ENCODE measurements around the gene NCF2.

Gene NCF2

DNA sequence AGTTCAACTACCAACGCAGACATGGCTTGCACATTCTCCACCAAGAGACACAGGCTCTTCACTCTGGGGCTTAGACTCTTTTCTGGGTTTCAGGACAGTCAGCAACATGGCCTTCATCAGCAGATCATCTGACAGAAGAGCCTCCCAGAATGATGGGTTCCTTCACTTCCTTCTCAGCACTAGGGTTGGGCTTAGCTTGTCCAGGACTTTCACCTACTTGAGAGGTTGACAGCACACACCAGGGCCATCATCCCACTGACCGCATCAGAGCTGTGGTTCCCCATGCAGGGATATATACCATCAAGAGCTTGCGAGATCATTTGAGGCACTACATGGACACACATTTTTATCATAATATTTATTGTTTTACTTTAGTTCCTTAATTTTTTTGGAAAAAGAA lies 10.4 kb upstream of the NCF2 start:
- H3K4me3 ChIP-seq (ENCODE audit: low read depth, low read length) = no peak overlapping the region
- TF ChIP-seq, protein P1, sequence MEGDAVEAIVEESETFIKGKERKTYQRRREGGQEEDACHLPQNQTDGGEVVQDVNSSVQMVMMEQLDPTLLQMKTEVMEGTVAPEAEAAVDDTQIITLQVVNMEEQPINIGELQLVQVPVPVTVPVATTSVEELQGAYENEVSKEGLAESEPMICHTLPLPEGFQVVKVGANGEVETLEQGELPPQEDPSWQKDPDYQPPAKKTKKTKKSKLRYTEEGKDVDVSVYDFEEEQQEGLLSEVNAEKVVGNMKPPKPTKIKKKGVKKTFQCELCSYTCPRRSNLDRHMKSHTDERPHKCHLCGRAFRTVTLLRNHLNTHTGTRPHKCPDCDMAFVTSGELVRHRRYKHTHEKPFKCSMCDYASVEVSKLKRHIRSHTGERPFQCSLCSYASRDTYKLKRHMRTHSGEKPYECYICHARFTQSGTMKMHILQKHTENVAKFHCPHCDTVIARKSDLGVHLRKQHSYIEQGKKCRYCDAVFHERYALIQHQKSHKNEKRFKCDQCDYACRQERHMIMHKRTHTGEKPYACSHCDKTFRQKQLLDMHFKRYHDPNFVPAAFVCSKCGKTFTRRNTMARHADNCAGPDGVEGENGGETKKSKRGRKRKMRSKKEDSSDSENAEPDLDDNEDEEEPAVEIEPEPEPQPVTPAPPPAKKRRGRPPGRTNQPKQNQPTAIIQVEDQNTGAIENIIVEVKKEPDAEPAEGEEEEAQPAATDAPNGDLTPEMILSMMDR (IDR thresholded peaks at IDR 0.05; ENCODE audit: low read depth, low read length, missing control alignments) = no peak
- no peaks in the 10 kb centered on the region for H3K36me3 ChIP-seq (replicated peaks)
- in situ Hi-C loops (cut with HindIII; ENCODE audit: low pct_ligation_motif_present, low sequenced_read_pairs) = no loop called here
- H3K27ac ChIP-seq = peak overlapping the region; percentile 10
- DNase-seq = no peak
- no peaks in the 10 kb centered on the region for H3K27me3 ChIP-seq (replicated peaks)

DNA sequence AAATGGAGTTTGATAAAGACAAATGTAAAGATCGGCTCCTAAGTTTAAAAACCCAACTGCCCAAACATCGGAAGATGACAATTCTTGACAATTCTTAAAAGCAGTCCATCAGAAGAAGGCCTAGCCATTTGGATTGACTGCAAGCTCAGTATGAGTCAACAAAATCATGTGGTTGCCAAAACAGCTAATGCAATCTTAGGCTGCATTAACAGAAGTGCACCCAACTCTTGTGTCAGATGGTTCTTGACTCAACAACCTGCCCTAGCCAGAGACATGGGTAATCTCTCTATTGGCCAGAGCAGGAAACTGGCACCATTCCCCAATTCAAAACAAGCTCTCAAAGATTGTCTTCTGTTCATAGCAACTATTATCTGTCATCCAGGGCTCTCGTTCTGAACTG lies 9.9 kb upstream of the NCF2 start:
- in situ Hi-C loops (cut with HindIII; ENCODE audit: low pct_ligation_motif_present, low sequenced_read_pairs) = no loop called here
- peak; percentile 84 for DNase-seq
- Histone ChIP-seq H3K36me3 (replicated peaks) (no peaks in the 10 kb centered on the region), H3K4me3 (ENCODE audit: low read depth, low read length) (no peak overlapping the region), H3K27me3 (replicated peaks) (no peaks in the 10 kb centered on the region), H3K27ac (no peak overlapping the region)
- TF ChIP-seq, protein P1 (IDR thresholded peaks at IDR 0.05; ENCODE audit: low read depth, low read length, missing control alignments) = no peak

DNA sequence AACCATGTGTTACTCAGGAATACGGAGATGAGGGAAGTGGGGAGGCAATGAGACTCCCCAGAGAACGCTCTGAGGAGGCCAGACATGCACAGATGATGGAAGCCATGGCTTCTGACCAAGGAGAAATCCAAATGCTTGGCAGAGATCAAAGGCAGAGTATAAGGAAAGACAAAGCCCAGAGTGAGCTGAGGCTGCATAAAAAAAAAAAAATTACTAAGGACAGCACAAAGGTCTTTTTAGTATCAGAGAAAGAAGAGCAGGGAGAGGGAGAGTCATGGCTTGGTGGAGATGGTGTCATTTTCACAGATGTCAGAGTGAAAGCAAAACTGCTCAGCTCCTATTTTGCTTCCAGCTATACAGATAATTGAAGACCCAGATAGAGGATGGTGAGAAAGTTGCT lies 8.1 kb upstream of the NCF2 start:
- Histone ChIP-seq H3K27ac (no peak overlapping the region), H3K4me3 (ENCODE audit: low read depth, low read length) (no peak overlapping the region), H3K36me3 (replicated peaks) (no peaks in the 10 kb centered on the region), H3K27me3 (replicated peaks) (no peaks in the 10 kb centered on the region)
- TF ChIP-seq, protein P1 (IDR thresholded peaks at IDR 0.05; ENCODE audit: low read depth, low read length, missing control alignments) = no peak
- no peak for DNase-seq
- in situ Hi-C loops (cut with HindIII; ENCODE audit: low pct_ligation_motif_present, low sequenced_read_pairs) = no loop called here

DNA sequence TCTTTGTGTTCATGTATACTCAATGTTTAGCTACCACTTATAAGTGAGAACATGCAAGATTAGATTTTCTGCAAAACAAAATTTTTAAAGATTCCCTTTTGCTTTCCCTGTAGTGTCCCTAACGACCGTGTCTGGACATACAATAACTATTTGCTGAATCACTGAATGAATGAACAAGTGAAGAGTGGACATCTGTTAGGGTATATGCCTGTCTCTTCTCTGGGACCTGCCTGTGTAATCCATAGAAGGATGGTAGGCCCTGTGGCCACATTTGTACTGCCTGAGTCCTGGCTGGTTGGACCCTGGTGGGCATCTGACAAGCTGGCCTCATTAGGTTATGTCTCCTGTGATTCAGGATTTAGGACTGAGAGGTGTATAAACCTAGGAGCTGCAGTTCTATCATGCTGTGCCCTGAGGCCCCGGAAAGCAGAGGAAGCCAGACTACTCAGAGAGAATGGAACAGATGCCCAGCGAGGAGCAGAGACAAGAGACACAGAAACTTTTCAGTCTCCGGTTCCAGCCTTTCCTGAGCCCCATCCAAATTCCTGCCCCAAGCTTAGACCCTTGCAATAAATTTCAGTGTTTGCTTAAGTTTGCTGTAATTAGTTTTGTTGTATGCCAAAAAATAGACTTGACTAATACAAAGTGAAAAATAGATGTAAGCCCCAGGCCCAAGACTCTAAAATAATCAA lies 7.5 kb upstream of the NCF2 start:
- TF ChIP-seq, protein P1 (IDR thresholded peaks at IDR 0.05; ENCODE audit: low read depth, low read length, missing control alignments) = no peak
- no peak overlapping the region for H3K4me3 ChIP-seq (ENCODE audit: low read depth, low read length)
- H3K27ac ChIP-seq = no peak overlapping the region
- DNase-seq = no peak
- no peaks in the 10 kb centered on the region for H3K36me3 ChIP-seq (replicated peaks)
- in situ Hi-C loops (cut with HindIII; ENCODE audit: low pct_ligation_motif_present, low sequenced_read_pairs) = no loop called here
- H3K27me3 ChIP-seq (replicated peaks) = no peaks in the 10 kb centered on the region

DNA sequence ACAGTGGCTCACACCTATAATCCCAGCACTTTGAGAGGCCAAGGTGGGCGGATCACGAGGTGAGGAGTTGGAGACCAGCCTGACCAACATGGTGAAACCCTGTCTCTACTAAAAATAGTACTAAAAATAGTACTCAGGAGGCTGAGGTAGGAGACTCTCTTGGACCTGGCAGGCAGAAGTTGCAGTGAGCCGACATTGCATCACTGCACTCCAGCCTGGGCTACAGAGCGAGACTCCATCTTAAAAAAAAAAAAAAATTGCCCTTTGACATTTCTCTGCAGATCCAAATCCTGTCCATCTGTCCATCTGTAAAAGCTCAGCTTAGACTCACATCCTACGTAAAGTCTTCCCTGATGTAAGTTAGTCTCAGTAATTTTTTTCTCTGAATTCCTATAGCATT lies 6.2 kb upstream of the NCF2 start:
- TF ChIP-seq, protein P1 (IDR thresholded peaks at IDR 0.05; ENCODE audit: low read depth, low read length, missing control alignments) = no peak
- in situ Hi-C loops (cut with HindIII; ENCODE audit: low pct_ligation_motif_present, low sequenced_read_pairs) = no loop called here
- Histone ChIP-seq H3K36me3 (replicated peaks) (no peaks in the 10 kb centered on the region), H3K27ac (no peak overlapping the region), H3K27me3 (replicated peaks) (no peaks in the 10 kb centered on the region), H3K4me3 (ENCODE audit: low read depth, low read length) (no peak overlapping the region)
- DNase-seq = no peak

DNA sequence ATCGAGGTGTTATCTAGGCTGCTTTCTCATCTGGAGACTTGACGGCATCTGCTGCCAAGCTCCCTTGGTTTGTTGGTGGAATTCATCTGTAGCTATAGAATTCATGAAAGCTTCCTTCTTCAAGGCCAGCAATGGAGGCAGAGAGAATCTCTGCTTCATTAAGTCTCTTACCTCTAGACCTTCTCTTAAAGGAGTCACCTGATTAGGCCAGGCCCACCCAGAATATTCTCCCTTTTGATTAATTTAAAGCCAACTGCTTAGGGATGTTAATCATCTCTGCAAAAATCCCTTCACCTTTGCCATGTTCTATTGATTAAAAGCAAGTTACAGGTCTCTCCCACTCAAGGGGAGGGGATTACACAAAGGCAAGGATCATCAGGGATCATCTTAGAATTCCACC lies 5.3 kb upstream of the NCF2 start:
- Histone ChIP-seq H3K36me3 (replicated peaks) (no peaks in the 10 kb centered on the region), H3K27me3 (replicated peaks) (no peaks in the 10 kb centered on the region), H3K4me3 (ENCODE audit: low read depth, low read length) (no peak overlapping the region), H3K27ac (no peak overlapping the region)
- no peak for DNase-seq
- in situ Hi-C loops (cut with HindIII; ENCODE audit: low pct_ligation_motif_present, low sequenced_read_pairs) = no loop called here
- TF ChIP-seq, protein P1 (IDR thresholded peaks at IDR 0.05; ENCODE audit: low read depth, low read length, missing control alignments) = no peak

Measured in brain microvascular endothelial cell (primary cell).